Adipose tissue (tissue), 3 donors: ENCODE measurements around the gene ZNF679. TPM values are rescaled to one million over a fixed set of nuclear protein-coding genes. Genes with fewer than 3 reads are reported as not detected.
"Not testable (repeated sequence)": the region's sequence is repeated elsewhere in the genome, so short reads cannot be mapped to it uniquely, and the experiment has no call there.

Experiments used
- H3K27ac ChIP-seq: one replicate; pipeline ENCODE4 v1.5.1; 2013; ENCODE audit warnings: low read depth, low read length
- WGBS, 3 donors: extraction: QIAGEN DNeasy Blood & Tissue Kit; methylation state at CpG; one replicate each; pipeline ENCODE4 v1.1.7; 2013; 5-methylcytosine and 5-hydroxymethylcytosine counted together
- polyA plus RNA-seq, 3 donors: library from polyadenylated mRNA; stranded (reverse); fragments of 200-250 nt; gene quantifications; one replicate each; pipeline ENCODE4 v1.2.3, GENCODE V29; 2013
- donor health status: healthy with polysubstance abuse.
- donor health status: Bipolar disorder and iron deficiency.
- donor health status: healthy.

The ZNF679 gene
- polyA plus RNA-seq, result not detected

- 87 to 93% (median 87%) methylated on average over 1 of the region's 1 CpG for WGBS, 3 donors
Measured at GRCh38 chr7:64228174-64228573, at the start of gene ZNF679. Gene ZNF679, plus strand, starts transcription at chr7:64228474. Its CDS starts 20,644 bp downstream, at chr7:64249118.

GRCh38 chr7:64180989-64181388, 47.3 kb upstream of the ZNF679 start:
- H3K27ac ChIP-seq, result no peak overlapping the region
- WGBS, 3 donors, result 38 to 41% (median 39%) methylated on average over 4 of the region's 4 CpGs

More at GRCh38 chr7:64228174-64228573, at the start of gene ZNF679:
- not testable (repeated sequence) for H3K27ac ChIP-seq

GRCh38 chr7:64181586-64181985, 46.7 kb upstream of the ZNF679 start:
- 27 to 38% (median 33%) methylated on average over 46 of the region's 46 CpGs for WGBS, 3 donors

GRCh38 chr7:64182036-64182790, 46.1 kb upstream of the ZNF679 start:
- WGBS, 3 donors, result 25 to 37% (median 30%) methylated on average over 55 to 66 of the region's 66 CpGs
- H3K27ac ChIP-seq, result no peak overlapping the region

More at GRCh38 chr7:64181586-64181985, 46.7 kb upstream of the ZNF679 start:
- no peak overlapping the region for H3K27ac ChIP-seq

- H3K27ac ChIP-seq, result no peak overlapping the region
- 16 to 24% (median 16%) methylated on average over 30 to 31 of the region's 31 CpGs for WGBS, 3 donors
Measured at GRCh38 chr7:64183126-64183742, 45.0 kb upstream of the ZNF679 start.

- WGBS, 3 donors, result 91 to 96% (median 94%) methylated on average over 13 of the region's 13 CpGs
- H3K27ac ChIP-seq, result no peak overlapping the region
Measured at GRCh38 chr7:64183827-64184372, 44.4 kb upstream of the ZNF679 start.

GRCh38 chr7:64184376-64184775, 43.9 kb upstream of the ZNF679 start:
- no peak overlapping the region for H3K27ac ChIP-seq
- 84 to 94% (median 87%) methylated on average over 12 of the region's 12 CpGs for WGBS, 3 donors

GRCh38 chr7:64187408-64187807, 40.9 kb upstream of the ZNF679 start:
- 47 to 69% (median 62%) methylated on average over 3 of the region's 3 CpGs for WGBS, 3 donors
- no peak overlapping the region for H3K27ac ChIP-seq

- 93 to 94% (median 93%) methylated on average over 24 of the region's 24 CpGs for WGBS, 3 donors
Measured at GRCh38 chr7:64192148-64192704, 36.0 kb upstream of the ZNF679 start.

GRCh38 chr7:64192775-64193174, 35.5 kb upstream of the ZNF679 start:
- H3K27ac ChIP-seq, result no peak overlapping the region
- WGBS, 3 donors, result 68 to 83% (median 80%) methylated on average over 8 of the region's 8 CpGs

More at GRCh38 chr7:64192148-64192704, 36.0 kb upstream of the ZNF679 start:
- no peak overlapping the region for H3K27ac ChIP-seq

GRCh38 chr7:64206903-64207302, 21.4 kb upstream of the ZNF679 start, which contains the start of gene ZNF735:
Gene ZNF735, plus strand, starts transcription at chr7:64207203. Its CDS starts 0 bp downstream, at chr7:64207203.
- 79 to 90% (median 85%) methylated on average over 13 of the region's 13 CpGs for WGBS, 3 donors

GRCh38 chr7:64219710-64220298, 8.5 kb upstream of the ZNF679 start:
- not testable (repeated sequence) for H3K27ac ChIP-seq
- 62 to 82% (median 80%) methylated on average over 5 of the region's 5 CpGs for WGBS, 3 donors

More at GRCh38 chr7:64206903-64207302, 21.4 kb upstream of the ZNF679 start, which contains the start of gene ZNF735:
- no peak within 1 kb of the TSS for H3K27ac ChIP-seq

GRCh38 chr7:64223366-64223765, 4.9 kb upstream of the ZNF679 start:
- WGBS, 3 donors, result 15 to 57% (median 31%) methylated on average over 2 of the region's 2 CpGs
- no peak overlapping the region for H3K27ac ChIP-seq

- H3K27ac ChIP-seq, result no peak overlapping the region
- 74 to 87% (median 75%) methylated on average over 1 of the region's 1 CpG for WGBS, 3 donors
Measured at GRCh38 chr7:64266341-64266919, 38.2 kb downstream of the ZNF679 start.

GRCh38 chr7:64277630-64278029, 49.4 kb downstream of the ZNF679 start:
- no peak overlapping the region for H3K27ac ChIP-seq
- 25 to 50% (median 36%) methylated on average over 2 of the region's 2 CpGs for WGBS, 3 donors

GRCh38 chr7:64294701-64295420, 66.6 kb downstream of the ZNF679 start:
- 53 to 88% (median 83%) methylated on average over 1 of the region's 1 CpG for WGBS, 3 donors
- no peak overlapping the region for H3K27ac ChIP-seq

GRCh38 chr7:64297418-64297817, 69.1 kb downstream of the ZNF679 start:
- H3K27ac ChIP-seq, result not testable (repeated sequence)
- WGBS, 3 donors, result 52 to 87% (median 77%) methylated on average over 1 of the region's 1 CpG
